Uterus (tissue), 2 donors: ENCODE data around the gene TMEM167A.

Experiments
- POLR2A ChIP-seq, 2 donors: fragments of 450-650 bp; IDR thresholded peaks; one replicate each; pipeline ENCODE4 v1.6.1; 2016; ENCODE audit warnings: antibody characterized with exemption in 2 of 2, mild to moderate bottlenecking in 1 of 2, moderate library complexity in 1 of 2
- TF ChIP-seq, protein P1 (sequence below), 4 experiments: fragments of 200-600 bp in 2 of 4; fragments of 450-650 bp in 2 of 4; sonication (generic) in 2 of 4; IDR thresholded peaks; one replicate each; pipeline ENCODE4 v1.5.1; 2016 to 2019; ENCODE audit warnings: antibody characterized with exemption in 4 of 4, mild to moderate bottlenecking in 2 of 4, moderate library complexity in 1 of 4

DNA sequence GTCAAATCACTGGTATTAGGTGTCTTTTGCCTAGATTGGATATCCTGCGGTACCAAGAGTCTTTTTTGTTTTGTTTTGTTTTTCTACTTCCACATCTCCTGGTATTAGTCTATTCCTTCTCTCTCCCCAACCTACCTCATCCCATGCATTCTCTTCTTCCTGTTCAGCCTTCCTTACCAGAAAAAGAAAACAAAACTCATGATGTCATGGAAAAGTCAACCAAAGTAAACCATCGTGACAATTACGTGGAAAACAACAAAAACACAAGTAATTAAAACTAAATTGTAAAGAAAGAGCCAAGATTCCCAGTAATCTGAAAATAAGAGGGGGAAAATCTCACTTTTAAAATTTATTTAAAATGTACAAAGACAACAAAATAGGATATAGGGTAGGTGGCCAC, 38.3 kb downstream of the TMEM167A start:
- TF ChIP-seq, protein P1, sequence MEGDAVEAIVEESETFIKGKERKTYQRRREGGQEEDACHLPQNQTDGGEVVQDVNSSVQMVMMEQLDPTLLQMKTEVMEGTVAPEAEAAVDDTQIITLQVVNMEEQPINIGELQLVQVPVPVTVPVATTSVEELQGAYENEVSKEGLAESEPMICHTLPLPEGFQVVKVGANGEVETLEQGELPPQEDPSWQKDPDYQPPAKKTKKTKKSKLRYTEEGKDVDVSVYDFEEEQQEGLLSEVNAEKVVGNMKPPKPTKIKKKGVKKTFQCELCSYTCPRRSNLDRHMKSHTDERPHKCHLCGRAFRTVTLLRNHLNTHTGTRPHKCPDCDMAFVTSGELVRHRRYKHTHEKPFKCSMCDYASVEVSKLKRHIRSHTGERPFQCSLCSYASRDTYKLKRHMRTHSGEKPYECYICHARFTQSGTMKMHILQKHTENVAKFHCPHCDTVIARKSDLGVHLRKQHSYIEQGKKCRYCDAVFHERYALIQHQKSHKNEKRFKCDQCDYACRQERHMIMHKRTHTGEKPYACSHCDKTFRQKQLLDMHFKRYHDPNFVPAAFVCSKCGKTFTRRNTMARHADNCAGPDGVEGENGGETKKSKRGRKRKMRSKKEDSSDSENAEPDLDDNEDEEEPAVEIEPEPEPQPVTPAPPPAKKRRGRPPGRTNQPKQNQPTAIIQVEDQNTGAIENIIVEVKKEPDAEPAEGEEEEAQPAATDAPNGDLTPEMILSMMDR (IDR thresholded peaks at IDR 0.05), result no peak
- no peak for TF ChIP-seq POLR2A (IDR thresholded peaks at IDR 0.05)
